Neuronal stem cell (in vitro differentiated cells): ENCODE measurements around the gene PPP1R7. TPM values are rescaled to one million over a fixed set of nuclear protein-coding genes. Genes with fewer than 3 reads are reported as not detected.

Experiments used
- DNase-seq: peaks from one replicate; pipeline ENCODE4 v3.0.0-alpha.2; 2013; ENCODE audit warnings: low spot score
- H2AFZ ChIP-seq: one replicate; pipeline ENCODE4 v1.6.1; 2013; ENCODE audit warnings: mild to moderate bottlenecking, low read length, inconsistent platforms
- H2AK5ac ChIP-seq: 2 replicates; pipeline ENCODE4 v1.6.1; 2013; ENCODE audit warnings: low read depth, mild to moderate bottlenecking, inconsistent platforms, low read length, moderate library complexity, mixed read lengths
- H2BK120ac ChIP-seq: 2 replicates; pipeline ENCODE4 v1.6.1; 2013; ENCODE audit warnings: low read depth, mild to moderate bottlenecking, inconsistent platforms, low read length, moderate library complexity, mixed read lengths
- H2BK12ac ChIP-seq: one replicate; pipeline ENCODE4 v1.6.1; 2013; ENCODE audit warnings: low read length, inconsistent platforms
- H2BK15ac ChIP-seq: 2 replicates; pipeline ENCODE4 v1.6.1; 2013; ENCODE audit warnings: mild to moderate bottlenecking, low read length, inconsistent platforms, mixed read lengths
- H2BK5ac ChIP-seq: one replicate; pipeline ENCODE4 v1.6.1; 2013; ENCODE audit warnings: inconsistent platforms, mild to moderate bottlenecking, low read length, moderate library complexity
- H3K14ac ChIP-seq: one replicate; pipeline ENCODE4 v1.6.1; 2013; ENCODE audit warnings: low read length, inconsistent platforms
- H3K18ac ChIP-seq: 2 replicates; pipeline ENCODE4 v1.6.1; 2013; ENCODE audit warnings: low read length, inconsistent platforms
- H3K23ac ChIP-seq: 2 replicates; pipeline ENCODE4 v1.6.1; 2013; ENCODE audit warnings: low read depth, mild to moderate bottlenecking, mixed read lengths, low read length, inconsistent platforms; ENCODE audit not compliant: poor library complexity
- H3K27ac ChIP-seq: replicated peaks from 3 replicates; pipeline ENCODE4 v1.5.1; 2013; ENCODE audit warnings: low read length, inconsistent platforms
- H3K27me3 ChIP-seq, 3 experiments: 2 replicates each; pipeline ENCODE4 v1.6.1; 2013; ENCODE audit warnings: low read length in 3 of 3, mild to moderate bottlenecking in 2 of 3, inconsistent platforms in 1 of 3, low read depth in 1 of 3, mixed read lengths in 1 of 3, moderate library complexity in 1 of 3; ENCODE audit not compliant: control insufficient read depth in 3 of 3, insufficient read depth in 3 of 3
- H3K36me3 ChIP-seq, 2 donors: replicated peaks in 1 of 2; 2 replicates each; pipeline ENCODE4 v1.6.1; 2013; ENCODE audit warnings: low read length in 2 of 2; ENCODE audit not compliant: control insufficient read depth in 2 of 2, insufficient read depth in 2 of 2
- H3K4ac ChIP-seq: 2 replicates; pipeline ENCODE4 v1.6.1; 2013; ENCODE audit warnings: inconsistent platforms, mild to moderate bottlenecking, low read length, moderate library complexity
- H3K4me1 ChIP-seq, 2 donors: 1 replicate in 1 of 2; 2 replicates in 1 of 2; pipeline ENCODE4 v1.6.1; 2013; ENCODE audit warnings: low read length in 2 of 2, low read depth in 1 of 2; ENCODE audit not compliant: control insufficient read depth in 2 of 2, insufficient read depth in 1 of 2
- H3K4me2 ChIP-seq: one replicate; pipeline ENCODE4 v1.6.1; 2013; ENCODE audit warnings: mild to moderate bottlenecking, low read length, inconsistent platforms; ENCODE audit not compliant: insufficient read depth, poor library complexity, severe bottlenecking
- H3K4me3 ChIP-seq, 2 donors: 2 replicates each; pipeline ENCODE4 v1.5.1; 2013; ENCODE audit warnings: low read length in 2 of 2, mild to moderate bottlenecking in 2 of 2, inconsistent platforms in 1 of 2, moderate library complexity in 1 of 2
- H3K79me1 ChIP-seq: one replicate; pipeline ENCODE4 v1.6.1; 2013; ENCODE audit warnings: low read depth, mild to moderate bottlenecking, inconsistent platforms, low read length, moderate library complexity
- H3K9ac ChIP-seq: one replicate; pipeline ENCODE4 v1.6.1; 2013; ENCODE audit warnings: mild to moderate bottlenecking, low read depth, low read length, inconsistent platforms; ENCODE audit not compliant: poor library complexity
- H3K9me3 ChIP-seq, 2 donors: replicated peaks in 1 of 2; 2 replicates each; pipeline versions ENCODE3 to v1.6.1; 2013; ENCODE audit warnings: low read length in 2 of 2, mild to moderate bottlenecking in 2 of 2, inconsistent platforms in 1 of 2, low read depth in 1 of 2, mixed read lengths in 1 of 2, moderate library complexity in 1 of 2; ENCODE audit not compliant: control insufficient read depth in 2 of 2, insufficient read depth in 1 of 2
- H4K8ac ChIP-seq: one replicate; pipeline ENCODE4 v1.6.1; 2013; ENCODE audit warnings: low read depth, mild to moderate bottlenecking, inconsistent platforms, low read length, moderate library complexity
- H4K91ac ChIP-seq: one replicate; pipeline ENCODE4 v1.6.1; 2013; ENCODE audit warnings: low read length, low read depth, mild to moderate bottlenecking, inconsistent platforms; ENCODE audit not compliant: poor library complexity
- WGBS, 2 donors: extraction: QIAGEN DNeasy Blood & Tissue Kit; methylation state at CpG; one replicate each; pipeline ENCODE4 v1.1.7; 2013; ENCODE audit warnings: missing lambda C conversion rate in 2 of 2, mixed read lengths in 1 of 2; ENCODE audit not compliant: insufficient read length in 2 of 2, insufficient replicate concordance in 1 of 2; ENCODE audit errors: extremely low coverage in 2 of 2; 5-methylcytosine and 5-hydroxymethylcytosine counted together
- small RNA-seq: library from polyadenylated mRNA; stranded (forward); fragments of <200 nt; extraction: miRNeasy Mini kit (QIAGEN cat#:217004); gene quantifications from one replicate; pipeline ENCODE3, GENCODE V24; 2013; ENCODE audit not compliant: insufficient read depth

The PPP1R7 gene

GRCh38 chr2:241230435-241230834 is 80.2 kb downstream of the PPP1R7 start:
- H3K79me1 ChIP-seq, result peaks cover 7% of the 10 kb centered on the region
- no peak overlapping the region for H3K23ac ChIP-seq
- no peak overlapping the region for H2BK15ac ChIP-seq
- no peak overlapping the region for H3K27ac ChIP-seq
- H2BK12ac ChIP-seq, result no peak overlapping the region
- no peak overlapping the region for H3K4ac ChIP-seq
- H3K9ac ChIP-seq, result no peak overlapping the region
- H2BK120ac ChIP-seq, result no peak overlapping the region
- no peak overlapping the region for H4K8ac ChIP-seq
- no peak overlapping the region for H3K4me2 ChIP-seq
- no peak overlapping the region for H3K18ac ChIP-seq
- no peak overlapping the region for H2BK5ac ChIP-seq
- no peak overlapping the region for H4K91ac ChIP-seq
- H3K27me3 ChIP-seq, result no peaks in the 10 kb centered on the region
- no peak overlapping the region for H2AK5ac ChIP-seq
- peaks cover 73 to 97% of the 10 kb centered on the region in 2 donors for H3K36me3 ChIP-seq
- no peak overlapping the region for H3K14ac ChIP-seq
- H3K4me1 ChIP-seq, result no peaks in the 10 kb centered on the region
- no peak for DNase-seq
- peaks cover 0 to 2% of the 10 kb centered on the region in 2 donors for H3K9me3 ChIP-seq
- no peak overlapping the region for H3K4me3 ChIP-seq
- WGBS, 2 donors, result no CpG with 5 or more reads among the region's 19 CpGs
- H2AFZ ChIP-seq, result no peak overlapping the region

GRCh38 chr2:241232736-241233575 is 82.7 kb downstream of the PPP1R7 start:
- H3K27me3 ChIP-seq, result no peaks in the 10 kb centered on the region
- H3K4me1 ChIP-seq, result no peaks in the 10 kb centered on the region
- H2BK12ac ChIP-seq, result no peak overlapping the region
- H3K4ac ChIP-seq, result no peak overlapping the region
- H3K36me3 ChIP-seq, result peaks cover 79 to 100% of the 10 kb centered on the region in 2 donors
- no peak overlapping the region for H3K23ac ChIP-seq
- H3K79me1 ChIP-seq, result peaks cover 9% of the 10 kb centered on the region
- no peak overlapping the region for H3K27ac ChIP-seq
- H3K14ac ChIP-seq, result no peak overlapping the region
- H3K4me2 ChIP-seq, result no peak overlapping the region
- WGBS, 2 donors, result no CpG with 5 or more reads among the region's 13 CpGs
- no peak overlapping the region for H2BK15ac ChIP-seq
- no peak overlapping the region for H4K91ac ChIP-seq
- H2AK5ac ChIP-seq, result no peak overlapping the region
- no peak overlapping the region for H3K18ac ChIP-seq
- no peak overlapping the region for H3K4me3 ChIP-seq
- no peak overlapping the region for H4K8ac ChIP-seq
- no peak overlapping the region for H3K9ac ChIP-seq
- no peak overlapping the region for H2AFZ ChIP-seq
- no peak overlapping the region for H2BK5ac ChIP-seq
- H3K9me3 ChIP-seq, result no peaks in the 10 kb centered on the region
- H2BK120ac ChIP-seq, result no peak overlapping the region
- no peak for DNase-seq

Small RNAs within 50 kb of the gene (small RNA-seq; reads per million reads assigned to genes)
- gene AC005237.2, result not detected
